GM18867 (cell line): ENCODE measurements around the gene NECAB2.

Source experiments
- ATAC-seq: cut with Tn5 transposase; IDR thresholded peaks from one replicate; pipeline ENCODE4 v1.9.1; 2021; ENCODE audit warnings: mild to moderate bottlenecking, moderate library complexity; ENCODE audit not compliant: unreplicated experiment

Gene NECAB2

GRCh38 chr16:84042308-84042878 lies 74.3 kb downstream of the NECAB2 start, which contains the start of gene SLC38A8:
TSS of gene SLC38A8 (minus strand) at chr16:84042795. CDS start at chr16:84042157, 638 bp downstream.
- no peak for ATAC-seq

GRCh38 chr16:84042879-84043485 lies 74.9 kb downstream of the NECAB2 start:
- no peak for ATAC-seq

- no peak for ATAC-seq
These were observed 75.6 kb downstream of the NECAB2 start for GRCh38 chr16:84043486-84044117.

- no peak for ATAC-seq
These were observed 76.1 kb downstream of the NECAB2 start for GRCh38 chr16:84044118-84044488.

GRCh38 chr16:84045001-84045817 lies 77.2 kb downstream of the NECAB2 start:
- no peak for ATAC-seq

GRCh38 chr16:84045818-84046470 lies 77.9 kb downstream of the NECAB2 start:
- no peak for ATAC-seq

- ATAC-seq = no peak
These were observed 79.2 kb downstream of the NECAB2 start for GRCh38 chr16:84047206-84047605.

- ATAC-seq = no peak
These were observed 79.6 kb downstream of the NECAB2 start for GRCh38 chr16:84047626-84048025.

GRCh38 chr16:84048270-84048669 lies 80.2 kb downstream of the NECAB2 start:
- ATAC-seq = no peak

- ATAC-seq = no peak
These were observed 80.8 kb downstream of the NECAB2 start for GRCh38 chr16:84048871-84049270.

- ATAC-seq = no peak
These were observed 81.5 kb downstream of the NECAB2 start for GRCh38 chr16:84049403-84050060.

GRCh38 chr16:84050316-84050715 lies 82.3 kb downstream of the NECAB2 start:
- ATAC-seq = no peak

- no peak for ATAC-seq
These were observed 84.1 kb downstream of the NECAB2 start for GRCh38 chr16:84052071-84052622.
